ENCODE data around the gene MAN2C1. TPM values are rescaled to one million over a fixed set of nuclear protein-coding genes. Genes with fewer than 3 reads are reported as not detected.
A peak's percentile ranks its signal among the peaks of the same experiment; 100 is the strongest.

The MAN2C1 gene
- total and polyA plus RNA-seq, 7 donors, result 54.0 to 124 (median 86.5) TPM

DNA sequence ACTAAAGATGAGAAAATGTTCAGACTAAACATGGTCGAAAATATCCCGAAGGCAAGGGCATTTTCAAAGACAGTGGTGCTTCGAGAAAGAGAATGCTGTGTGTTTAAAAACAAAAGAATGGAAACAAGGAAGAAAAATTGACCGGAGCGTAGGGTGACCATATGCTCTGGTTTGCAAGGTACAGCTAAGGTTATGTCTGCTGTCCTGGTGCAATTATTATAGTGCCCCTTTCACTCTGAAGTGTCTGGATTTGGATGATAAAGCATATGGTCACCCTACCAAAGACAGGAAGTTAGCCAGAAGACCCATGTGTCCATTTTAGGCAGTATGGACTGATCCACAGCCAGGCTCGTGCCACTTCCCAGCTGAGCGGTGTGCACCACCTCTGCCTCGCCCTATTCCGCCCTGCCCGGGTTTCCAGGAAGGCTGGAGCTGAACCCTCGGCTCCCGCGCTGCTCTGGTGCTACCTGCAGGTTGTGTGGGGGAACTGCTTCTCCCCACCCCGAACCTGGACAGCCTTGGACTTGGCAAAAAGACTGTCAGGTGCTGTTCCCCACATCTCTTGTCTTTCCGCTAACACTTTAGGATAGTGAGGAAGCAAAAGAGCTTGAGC, 60.5 kb downstream of the MAN2C1 start:
- intact Hi-C loops (cut with DNase I), result loop anchor here (10.0 kb wide), 2 partner anchors 73 to 283 kb away; partner anchors contain the start of gene PPCDC (in 1 of the 2)
- Histone ChIP-seq H3K4me1 (no peaks in the 10 kb centered on the region), H3K36me3 (ENCODE audit: insufficient read depth in 1 of 2, low read depth in 1 of 2) (no peaks in the 10 kb centered on the region), H3K4me3 (no peak overlapping the region), H3K27ac (no peak overlapping the region), H3K27me3 (ENCODE audit: insufficient read depth in 3 of 3, low read length in 2 of 3) (peaks cover 4 to 38% (median 6%) of the 10 kb centered on the region in 3 donors), H3K9me3 (no peaks in the 10 kb centered on the region)
- DNase-seq (no peak), ATAC-seq (peak in 2 of 4 donors; percentile 30 to 42)
- TF ChIP-seq, protein P1, sequence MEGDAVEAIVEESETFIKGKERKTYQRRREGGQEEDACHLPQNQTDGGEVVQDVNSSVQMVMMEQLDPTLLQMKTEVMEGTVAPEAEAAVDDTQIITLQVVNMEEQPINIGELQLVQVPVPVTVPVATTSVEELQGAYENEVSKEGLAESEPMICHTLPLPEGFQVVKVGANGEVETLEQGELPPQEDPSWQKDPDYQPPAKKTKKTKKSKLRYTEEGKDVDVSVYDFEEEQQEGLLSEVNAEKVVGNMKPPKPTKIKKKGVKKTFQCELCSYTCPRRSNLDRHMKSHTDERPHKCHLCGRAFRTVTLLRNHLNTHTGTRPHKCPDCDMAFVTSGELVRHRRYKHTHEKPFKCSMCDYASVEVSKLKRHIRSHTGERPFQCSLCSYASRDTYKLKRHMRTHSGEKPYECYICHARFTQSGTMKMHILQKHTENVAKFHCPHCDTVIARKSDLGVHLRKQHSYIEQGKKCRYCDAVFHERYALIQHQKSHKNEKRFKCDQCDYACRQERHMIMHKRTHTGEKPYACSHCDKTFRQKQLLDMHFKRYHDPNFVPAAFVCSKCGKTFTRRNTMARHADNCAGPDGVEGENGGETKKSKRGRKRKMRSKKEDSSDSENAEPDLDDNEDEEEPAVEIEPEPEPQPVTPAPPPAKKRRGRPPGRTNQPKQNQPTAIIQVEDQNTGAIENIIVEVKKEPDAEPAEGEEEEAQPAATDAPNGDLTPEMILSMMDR (IDR thresholded peaks at IDR 0.05), result peak; percentile 12
- WGBS, 3 donors, result 30 to 36% (median 31%) methylated on average over 15 of the region's 15 CpGs

GRCh38 chr15:75306188-75306587, 62.2 kb downstream of the MAN2C1 start:
- intact Hi-C loops (cut with DNase I), result loop anchor here (10.0 kb wide), 2 partner anchors 71 to 281 kb away; partner anchors contain the start of gene PPCDC (in 1 of the 2)
- Histone ChIP-seq H3K4me3 (no peak overlapping the region), H3K9me3 (no peaks in the 10 kb centered on the region), H3K4me1 (no peaks in the 10 kb centered on the region), H3K27me3 (ENCODE audit: insufficient read depth in 3 of 3, low read length in 2 of 3) (peaks cover 4 to 38% (median 6%) of the 10 kb centered on the region in 3 donors), H3K36me3 (ENCODE audit: insufficient read depth in 1 of 2, low read depth in 1 of 2) (no peaks in the 10 kb centered on the region), H3K27ac (no peak overlapping the region)
- no peak for DNase-seq
- 51 to 59% (median 57%) methylated on average over 3 of the region's 3 CpGs for WGBS, 3 donors
- TF ChIP-seq, protein P1 (IDR thresholded peaks at IDR 0.05), result no peak
- ATAC-seq, result no peak

Other genes with a start within 250 kb of the MAN2C1 start
- gene C15orf39, start 166.7 kb downstream of the MAN2C1 start, total RNA-seq, result 1 to 10 TPM; 4.0 to 4.6 (median 4.2) TPM
- 1 to 10 TPM; 2.5 to 3.4 (median 2.6) TPM for gene C15orf39, start 166.7 kb downstream of the MAN2C1 start, polyA plus RNA-seq
- not detected for gene GOLGA6C, start 110.3 kb downstream of the MAN2C1 start, total RNA-seq
- under 1 TPM in 1 of 3 donors, not detected in 2; 0.05 TPM for gene GOLGA6C, start 110.3 kb downstream of the MAN2C1 start, polyA plus RNA-seq
- not detected for gene GOLGA6D, start 85.8 kb downstream of the MAN2C1 start, total RNA-seq
- under 1 TPM in 2 of 3 donors, not detected in 1; 0.01 to 0.10 TPM for gene GOLGA6D, start 85.8 kb downstream of the MAN2C1 start, polyA plus RNA-seq
- 10 to 100 TPM; 20.1 to 30.4 (median 22.7) TPM for gene COMMD4, start 32.5 kb downstream of the MAN2C1 start, total RNA-seq
- gene COMMD4, start 32.5 kb downstream of the MAN2C1 start, polyA plus RNA-seq, result 10 to 100 TPM; 22.7 to 30.6 (median 26.0) TPM
- 10 to 100 TPM in 1 of 4 donors, 1 to 10 TPM in 3; 3.4 to 11.3 (median 6.6) TPM for gene NEIL1, start 21.6 kb downstream of the MAN2C1 start, total RNA-seq
- gene NEIL1, start 21.6 kb downstream of the MAN2C1 start, polyA plus RNA-seq, result 1 to 10 TPM; 3.2 to 7.4 (median 4.2) TPM
- gene SIN3A, start 83.1 kb upstream of the MAN2C1 start, total RNA-seq, result 10 to 100 TPM; 21.7 to 35.5 (median 29.9) TPM
- 1 to 10 TPM; 7.2 to 8.9 (median 8.8) TPM for gene SIN3A, start 83.1 kb upstream of the MAN2C1 start, polyA plus RNA-seq
- gene PTPN9, start 210.7 kb upstream of the MAN2C1 start, total RNA-seq, result 1 to 10 TPM; 5.5 to 6.9 (median 5.7) TPM
- 1 to 10 TPM; 2.3 to 5.0 (median 4.2) TPM for gene PTPN9, start 210.7 kb upstream of the MAN2C1 start, polyA plus RNA-seq